ENCODE measurements around the gene TRIM41. TPM values are rescaled to one million over a fixed set of nuclear protein-coding genes. Genes with fewer than 3 reads are reported as not detected.
A peak's percentile ranks its signal among the peaks of the same experiment; 100 is the strongest.

The TRIM41 gene
- total and polyA plus RNA-seq, 9 of the 15 experiments (the other 6 are each of a cell fraction or from before 2014, with no cell fraction given), result 1.8 to 47.6 (median 20.9) TPM

- TF ChIP-seq ZNF224 (CRISPR knock-in tag; IDR thresholded peaks at IDR 0.05) (0 out of 2 replicates have a peak, but pooled peaks have one; percentile 18), SRSF7 (optimal IDR thresholded peaks at IDR 0.05; ENCODE audit: low read depth, low read length) (no peak), GTF2F1 (IDR thresholded peaks at IDR 0.05; ENCODE audit: low read depth, low read length) (no peak), CBFB (CRISPR knock-in tag; IDR thresholded peaks at IDR 0.05) (no peak), ZBTB5 (IDR thresholded peaks at IDR 0.05) (no peak), CTBP1 (IDR thresholded peaks at IDR 0.05; ENCODE audit: borderline replicate concordance) (no peak), MXD1 (CRISPR knock-in tag; IDR thresholded peaks at IDR 0.05; ENCODE audit: borderline replicate concordance, poor library complexity, severe bottlenecking) (no peak), NELFE (IDR thresholded peaks at IDR 0.05; ENCODE audit: insufficient read depth, insufficient read length) (no peak), EGR1 (conservative IDR thresholded peaks at IDR 0.05) (peak; percentile 97), E2F6 (IDR thresholded peaks at IDR 0.05; ENCODE audit: borderline replicate concordance in 1 of 2, extremely low read depth in 1 of 2, insufficient read depth in 1 of 2, insufficient read length in 1 of 2, low read depth in 1 of 2, low read length in 1 of 2, poor library complexity in 1 of 2, severe bottlenecking in 1 of 2) (peak; percentile 49 to 85), ILK (tag; IDR thresholded peaks at IDR 0.05; ENCODE audit: borderline replicate concordance, low read depth) (no peak), ZBTB17 (CRISPR knock-in tag; IDR thresholded peaks at IDR 0.05) (no peak), ARID1B (IDR thresholded peaks at IDR 0.05) (no peak), ZNF407 (IDR thresholded peaks at IDR 0.05; ENCODE audit: low read depth) (no peak), ZNF583 (CRISPR knock-in tag; IDR thresholded peaks at IDR 0.05) (no peak), SMARCA4 (IDR thresholded peaks at IDR 0.05) (no peak)
Observed at GRCh38 chr5:181246276-181247049, 23.4 kb downstream of the TRIM41 start (continued).

Measured in K562 (cell line).